LoVo (cell line): ENCODE measurements around the gene KRTAP15-1.

Experiments used
- DNase-seq: peaks from one replicate; pipeline ENCODE4 v3.0.0-alpha.2; 2016; ENCODE audit warnings: low spot score

KRTAP15-1 gene, protein sequence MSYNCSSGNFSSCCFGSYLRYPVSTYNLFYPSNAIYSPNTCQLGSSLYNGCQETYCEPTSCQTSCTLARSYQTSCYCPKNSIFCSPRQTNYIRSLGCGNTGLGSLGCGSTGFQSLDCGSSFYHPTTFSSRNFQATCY

DNA sequence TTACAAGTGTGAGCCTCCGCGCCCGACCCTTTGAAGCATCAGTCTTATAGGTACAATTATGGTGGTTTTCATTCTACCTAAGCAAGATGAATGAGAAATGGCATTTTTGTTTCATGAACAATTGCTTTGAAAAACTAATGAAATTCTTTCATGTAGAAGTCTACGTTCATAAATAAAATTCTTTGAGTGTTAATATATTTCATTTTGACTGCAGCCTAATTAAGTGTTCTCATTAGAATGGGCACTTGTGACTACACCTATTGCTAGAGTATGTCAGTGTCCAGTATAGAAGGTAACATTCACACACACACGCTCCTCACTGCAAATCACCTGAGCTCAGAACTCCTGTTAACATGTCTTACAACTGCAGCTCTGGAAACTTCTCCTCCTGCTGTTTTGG, at the start of gene KRTAP15-1:
Gene KRTAP15-1 (plus strand): TSS at position 301 of the 400 bp plus-strand sequence. CDS start 53 bp downstream, at position 354.
- DNase-seq = no peak

DNA sequence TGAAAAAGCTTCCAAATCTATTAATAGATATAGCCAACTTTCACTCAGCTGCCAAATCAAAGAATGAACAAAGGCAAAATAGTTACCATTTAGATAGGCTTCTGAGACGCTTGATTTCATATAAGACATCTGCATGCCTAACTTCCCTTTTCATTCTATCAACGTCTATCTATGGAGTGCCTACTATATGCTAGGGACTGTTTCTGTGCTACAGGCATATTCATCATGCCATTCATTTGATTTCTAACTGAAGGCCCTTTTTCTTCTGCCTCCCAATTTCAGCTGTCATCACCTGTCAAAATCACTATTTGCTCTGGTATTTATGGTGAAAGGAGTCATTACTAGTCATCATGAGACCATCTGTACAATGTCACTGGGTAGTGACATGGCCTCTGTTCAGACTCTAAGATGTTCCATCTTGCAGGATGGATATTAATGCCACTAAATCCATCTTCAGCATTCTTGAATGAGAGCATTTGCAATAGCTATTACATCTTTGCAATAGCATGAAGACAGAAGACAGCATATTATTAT, 48.5 kb upstream of the KRTAP15-1 start:
- DNase-seq = no peak

DNA sequence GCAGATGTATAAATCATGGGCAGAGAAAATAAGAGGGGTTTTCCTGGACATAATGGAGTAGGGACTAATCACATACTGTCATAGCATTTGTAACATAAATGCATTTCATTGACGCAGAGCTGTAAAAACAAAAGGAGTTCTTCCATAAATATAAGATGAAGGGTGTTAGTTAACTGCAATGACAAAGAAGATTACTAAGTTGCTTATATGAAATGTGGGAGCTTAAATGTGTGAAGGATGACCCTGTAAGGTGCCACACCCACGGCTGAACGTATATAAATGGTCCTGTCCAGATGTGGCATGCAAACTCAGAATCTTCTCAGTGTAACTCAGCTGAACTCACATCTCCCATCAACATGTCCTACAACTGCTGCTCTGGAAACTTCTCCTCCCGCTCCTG, 44.3 kb upstream of the KRTAP15-1 start, which contains the start of gene KRTAP13-1:
Gene KRTAP13-1 (plus strand): TSS at position 301 of the 400 bp plus-strand sequence. CDS start 56 bp downstream, at position 357.
- DNase-seq = no peak

DNA sequence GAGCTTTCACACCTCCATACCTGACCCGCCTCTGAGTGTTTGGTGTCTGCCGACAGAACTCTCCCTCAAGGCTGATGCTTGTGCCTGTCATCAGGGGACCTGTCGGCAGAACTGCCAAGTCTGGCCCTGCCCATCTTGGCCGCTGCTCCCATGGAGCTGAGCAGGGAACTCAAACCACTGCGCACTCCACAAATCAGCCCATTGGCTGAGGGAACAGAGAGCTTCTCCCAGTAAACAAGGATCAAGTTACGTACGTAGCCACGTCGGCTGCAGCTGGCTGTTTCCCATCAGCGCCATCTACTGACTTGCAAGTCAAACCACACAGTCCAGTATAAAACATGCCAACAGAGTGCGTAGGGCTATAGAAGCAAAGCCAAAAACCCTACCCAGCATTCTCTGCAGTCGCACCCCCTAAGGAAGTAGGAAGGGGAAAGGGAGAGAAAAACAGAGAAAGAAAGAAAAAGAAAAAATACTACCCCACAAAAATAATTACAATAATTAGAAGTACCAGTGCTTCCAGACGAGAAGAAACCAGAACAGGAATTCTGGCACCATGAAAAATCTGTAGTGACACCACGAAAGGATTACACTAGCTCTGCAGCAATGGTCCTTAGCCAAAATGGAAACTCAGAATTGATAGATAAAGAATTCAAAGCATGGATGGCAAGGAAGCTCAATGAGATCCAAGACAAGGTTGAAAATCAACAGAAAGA, 31.1 kb upstream of the KRTAP15-1 start:
- DNase-seq = peak; percentile 24

DNA sequence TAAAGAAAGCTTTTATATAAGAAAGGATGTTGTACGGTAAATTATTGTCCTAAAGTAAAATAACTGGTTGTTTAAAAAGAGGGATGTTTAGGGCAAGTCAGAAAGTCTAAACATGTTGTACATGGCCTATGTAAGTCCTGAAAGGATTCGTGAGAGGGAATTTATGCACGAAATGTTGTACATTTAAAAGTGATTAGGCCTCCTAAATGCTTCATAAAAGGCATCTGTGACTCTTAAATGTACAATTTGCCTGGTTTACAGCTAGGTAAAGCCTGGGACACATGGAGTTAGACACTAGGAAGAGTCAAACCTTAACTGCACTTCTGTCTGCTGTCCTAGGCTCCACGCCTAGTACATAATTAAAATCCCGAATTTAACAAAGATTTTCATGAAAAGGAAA, 24.1 kb upstream of the KRTAP15-1 start:
- no peak for DNase-seq

DNA sequence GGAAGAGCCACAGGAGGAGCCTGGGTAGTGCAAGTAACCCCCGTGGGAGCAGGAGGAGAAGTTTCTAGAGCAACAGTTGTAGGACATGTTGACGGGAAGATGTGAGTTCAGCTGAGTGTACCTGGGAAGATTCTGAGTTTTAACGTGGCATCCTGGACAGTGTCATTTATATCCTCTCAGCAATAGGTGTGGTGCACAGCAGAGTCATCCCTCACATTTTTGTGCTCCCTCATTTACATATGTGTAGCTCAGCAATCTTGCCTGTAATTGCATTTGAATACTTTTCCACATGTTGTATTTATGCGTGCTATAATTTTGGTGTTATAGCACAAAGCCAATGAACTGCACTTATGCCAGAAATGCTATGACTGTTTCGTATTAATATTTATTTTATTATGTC, 14.2 kb upstream of the KRTAP15-1 start, which contains the start of gene KRTAP13-3:
Gene KRTAP13-3 (minus strand): TSS at position 101 of the 400 bp plus-strand sequence. CDS start 14 bp downstream, at position 87.
- DNase-seq = no peak

DNA sequence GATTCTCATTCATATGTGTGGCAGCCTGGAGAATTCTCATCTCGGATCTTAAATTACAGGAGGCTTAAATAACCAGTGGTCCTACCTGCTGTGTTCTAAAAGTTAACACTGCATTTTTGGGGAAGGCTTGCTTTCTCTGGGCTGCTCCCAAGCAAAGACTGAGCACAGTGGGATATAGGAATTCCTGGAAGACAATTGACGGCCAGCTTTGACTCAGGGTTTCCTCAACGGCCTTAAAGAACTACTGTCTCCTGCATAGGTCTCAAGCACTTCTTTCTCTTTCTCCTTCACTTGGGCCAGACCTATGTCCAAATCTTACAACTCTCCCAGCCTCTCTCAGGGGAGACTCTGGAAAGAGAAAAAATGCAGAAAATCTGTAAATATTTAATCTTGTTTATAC, 13.3 kb upstream of the KRTAP15-1 start:
- no peak for DNase-seq

DNA sequence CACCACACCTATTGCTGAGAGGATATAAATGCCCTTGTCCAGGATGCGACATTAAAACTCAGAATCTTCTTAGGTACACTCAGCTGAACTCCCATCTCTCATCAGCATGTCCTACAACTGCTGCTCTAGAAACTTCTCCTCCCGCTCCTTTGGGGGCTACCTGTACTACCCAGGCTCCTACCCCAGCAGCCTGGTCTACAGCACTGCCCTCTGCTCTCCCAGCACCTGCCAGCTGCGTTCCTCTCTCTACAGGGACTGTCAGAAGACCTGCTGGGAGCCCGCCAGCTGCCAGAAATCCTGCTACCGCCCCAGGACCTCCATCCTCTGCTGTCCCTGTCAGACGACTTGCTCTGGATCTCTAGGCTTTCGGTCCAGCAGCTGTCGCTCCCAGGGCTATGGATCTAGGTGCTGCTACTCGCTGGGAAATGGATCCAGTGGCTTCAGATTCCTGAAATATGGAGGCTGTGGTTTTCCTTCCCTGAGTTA, 9.9 kb upstream of the KRTAP15-1 start, which contains the start of gene KRTAP13-4:
Gene KRTAP13-4 (plus strand): TSS at position 51 of the 486 bp plus-strand sequence. CDS start 56 bp downstream, at position 107.
- no peak for DNase-seq

DNA sequence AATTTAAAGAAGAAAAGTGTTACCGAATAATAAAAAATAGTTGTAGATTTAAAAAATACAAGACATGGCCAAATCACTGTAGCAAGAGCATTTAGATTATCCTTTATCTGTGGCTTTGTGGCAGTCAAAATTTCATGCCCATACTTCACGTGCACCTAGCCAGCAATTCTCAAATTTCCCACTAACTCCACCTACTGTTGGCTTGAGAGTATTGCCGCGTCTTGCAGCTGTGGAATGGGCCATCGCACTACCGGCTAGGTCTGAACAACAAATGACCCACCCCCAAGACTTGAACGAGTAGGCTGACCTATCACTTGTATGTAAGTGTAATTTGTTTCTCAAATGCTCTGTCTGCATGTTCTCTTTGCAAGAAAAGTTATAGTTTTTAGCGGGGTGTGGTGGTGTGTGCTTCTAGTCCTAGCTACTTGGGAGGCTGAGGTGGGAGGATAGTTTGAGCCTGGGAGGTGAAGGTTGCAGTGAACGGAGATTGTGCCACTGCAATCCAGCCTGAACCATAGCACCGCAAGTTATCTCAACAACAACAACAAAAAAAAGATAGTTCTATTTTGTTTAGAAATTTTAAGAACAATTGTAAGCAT, 5.9 kb upstream of the KRTAP15-1 start:
- peak; percentile 28 for DNase-seq

DNA sequence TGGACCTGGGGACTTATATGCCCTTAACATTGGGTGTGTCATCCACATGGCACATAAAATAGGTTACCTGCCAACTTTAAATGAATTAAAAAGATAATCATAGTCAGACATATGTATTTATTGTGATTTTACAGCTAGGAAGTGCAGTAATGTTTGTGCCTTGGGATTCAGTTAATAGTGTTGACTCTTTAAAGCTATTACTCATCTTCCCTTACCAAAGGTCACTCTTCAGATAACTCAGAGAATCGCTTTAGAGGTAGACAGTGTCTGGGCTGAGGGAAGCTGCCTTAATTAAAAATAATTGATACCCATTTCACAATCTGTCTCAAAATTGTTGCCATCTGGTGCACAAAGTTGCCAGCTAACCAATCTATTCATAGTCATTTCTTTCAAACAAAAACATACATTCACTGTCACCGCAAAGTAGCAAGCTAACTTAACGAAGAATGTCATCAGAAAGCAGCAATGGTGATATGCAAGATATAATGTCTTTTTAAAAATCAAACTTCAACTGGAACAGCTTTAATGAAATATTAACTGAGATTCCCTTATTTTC, 3.0 kb upstream of the KRTAP15-1 start:
- DNase-seq = no peak

DNA sequence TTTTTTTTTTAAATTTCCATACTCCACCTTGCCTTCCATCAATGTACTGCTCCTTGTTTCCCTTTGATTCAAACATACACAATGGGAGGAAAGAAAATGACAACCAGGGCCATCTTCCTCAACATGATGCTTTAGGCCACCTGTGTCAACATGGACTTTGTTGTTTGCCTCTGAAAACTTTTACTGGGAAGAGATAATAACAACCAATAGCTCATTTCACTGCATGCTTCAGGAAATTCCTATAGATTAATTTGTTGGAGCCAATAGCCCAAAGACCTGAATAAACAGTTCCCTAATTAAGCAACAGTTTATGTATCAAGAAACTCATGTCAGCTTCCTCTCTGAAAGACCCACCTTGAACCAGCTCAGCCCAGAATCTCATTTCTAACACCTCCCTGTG, 3.2 kb downstream of the KRTAP15-1 start:
- DNase-seq = no peak

DNA sequence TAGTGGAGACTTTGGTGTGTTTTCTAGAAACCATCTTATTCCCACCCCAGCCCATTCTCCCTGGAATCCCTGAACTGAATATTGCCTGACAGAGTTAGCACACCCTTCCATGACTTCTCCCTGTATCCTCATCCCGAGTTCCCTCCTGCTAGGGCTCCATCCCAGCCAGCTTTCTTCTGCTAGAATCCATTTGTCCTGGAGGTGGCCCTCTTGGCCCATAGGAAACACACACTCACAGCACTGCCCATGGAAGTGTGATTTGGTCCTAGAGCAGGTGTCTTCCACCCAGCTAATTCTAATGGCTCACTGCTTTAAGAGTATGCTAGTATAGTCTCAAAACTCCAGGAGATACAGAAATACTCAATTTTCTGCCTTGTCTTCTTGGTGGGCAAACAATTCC, 4.1 kb downstream of the KRTAP15-1 start:
- no peak for DNase-seq

DNA sequence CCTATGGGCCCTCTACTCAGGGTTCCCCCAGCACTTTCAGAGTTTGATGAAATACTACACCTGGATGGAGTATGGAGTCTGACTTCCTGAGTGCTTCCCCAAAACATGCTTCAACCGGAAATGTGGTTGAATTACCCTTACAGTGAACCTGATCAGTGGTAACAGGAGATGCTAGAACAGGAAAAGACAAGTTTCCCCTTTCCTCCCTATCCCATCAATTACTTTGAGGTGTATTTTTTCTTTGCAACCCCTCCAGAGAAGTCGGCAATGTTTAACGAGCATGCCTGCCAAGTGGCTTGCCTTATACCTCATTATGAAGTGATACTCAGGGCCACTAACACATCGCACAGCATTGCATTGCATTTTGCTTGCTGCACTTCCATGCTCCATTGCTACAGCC, 7.0 kb downstream of the KRTAP15-1 start:
- DNase-seq = no peak

DNA sequence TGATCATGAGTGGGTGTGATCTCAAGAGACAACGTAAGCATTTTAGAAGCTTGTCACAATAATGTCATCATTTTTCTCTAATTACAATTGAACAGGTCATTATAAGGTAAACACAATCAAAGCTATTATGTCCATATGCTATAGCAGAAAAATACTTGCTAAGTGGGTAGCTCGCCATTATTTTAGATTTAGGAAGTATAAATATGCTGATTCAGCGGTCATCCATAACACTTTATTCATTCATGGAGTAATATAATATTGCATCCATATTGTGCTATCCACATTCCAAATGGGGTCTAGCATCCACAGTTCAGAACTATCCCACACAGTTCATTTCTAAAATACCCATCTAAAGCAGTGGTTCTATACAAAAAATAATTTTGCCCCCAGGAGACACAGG, 8.4 kb downstream of the KRTAP15-1 start:
- no peak for DNase-seq

DNA sequence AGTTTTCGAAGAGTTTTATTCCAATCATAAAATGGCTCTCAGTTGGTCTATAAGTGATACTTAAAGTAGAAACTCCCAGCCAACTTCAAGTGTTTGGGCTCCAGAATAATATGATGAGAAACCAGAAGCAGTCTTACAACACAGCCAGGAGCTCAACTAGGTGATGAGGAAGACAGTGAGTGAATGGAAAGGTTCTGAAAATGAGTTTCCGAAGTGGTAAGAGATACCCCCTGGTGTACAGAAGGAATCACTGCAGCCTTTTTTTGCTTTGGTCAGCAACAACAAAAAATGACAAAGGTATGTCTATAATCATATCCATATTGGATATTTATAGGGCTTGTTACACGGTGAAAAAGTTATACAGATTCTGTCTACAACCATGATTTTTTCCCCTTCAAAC, 23.6 kb downstream of the KRTAP15-1 start:
- no peak for DNase-seq

DNA sequence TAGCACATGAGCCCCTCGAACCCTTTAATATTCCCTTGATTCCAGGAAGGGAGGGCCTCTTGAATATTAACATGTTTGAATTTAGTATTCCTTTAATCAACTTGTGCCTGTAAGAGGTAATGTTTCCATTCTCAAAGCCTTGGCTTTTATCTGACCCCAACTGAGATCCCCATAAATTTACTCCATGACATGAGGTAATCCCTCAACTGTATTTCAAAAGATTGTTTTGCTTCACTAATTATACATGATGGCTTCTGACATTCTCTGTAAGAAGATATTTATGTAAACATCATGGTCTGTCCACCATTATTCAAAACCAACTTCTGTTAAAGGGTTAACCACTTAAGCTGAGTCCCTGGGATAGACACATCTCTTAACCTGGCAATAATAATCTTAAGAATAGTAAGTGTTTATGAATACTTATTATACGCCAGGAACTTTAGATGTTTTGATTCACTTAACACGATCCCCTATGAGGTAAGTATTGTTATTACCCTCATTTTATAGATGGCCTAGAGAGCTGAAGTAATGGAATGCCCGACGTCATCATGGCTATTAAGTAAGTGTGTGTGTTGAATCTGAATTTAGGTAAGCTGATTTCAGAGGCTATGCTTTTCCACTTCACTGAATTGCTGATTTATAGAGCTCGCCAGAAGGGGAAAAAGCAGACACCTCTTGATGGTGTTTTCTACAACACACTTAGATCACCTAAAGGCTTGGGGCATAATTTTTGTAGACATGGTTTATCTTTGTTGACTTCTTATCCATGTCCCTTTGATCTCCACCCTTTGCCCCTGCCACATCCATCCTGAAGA, 29.0 kb downstream of the KRTAP15-1 start:
- no peak for DNase-seq

DNA sequence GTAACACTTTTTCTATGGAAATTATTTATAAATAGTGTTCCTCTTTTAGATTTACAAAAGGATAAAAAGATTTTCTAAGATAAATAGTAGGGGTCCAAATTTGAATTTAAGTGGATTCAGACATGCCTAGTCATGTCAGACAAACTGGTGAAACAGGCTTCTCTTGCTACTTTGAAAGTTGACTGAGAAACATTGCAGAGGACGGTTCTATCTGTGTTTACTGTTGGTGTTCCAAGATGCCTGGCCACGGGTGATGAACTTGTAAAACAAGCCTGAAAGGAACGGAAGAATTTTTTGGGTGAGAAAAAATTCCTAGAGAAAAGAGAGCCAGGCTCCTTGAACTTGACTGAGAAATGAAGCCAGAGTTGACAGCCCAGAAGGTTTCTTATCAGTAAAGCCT, 37.9 kb downstream of the KRTAP15-1 start:
- no peak for DNase-seq

DNA sequence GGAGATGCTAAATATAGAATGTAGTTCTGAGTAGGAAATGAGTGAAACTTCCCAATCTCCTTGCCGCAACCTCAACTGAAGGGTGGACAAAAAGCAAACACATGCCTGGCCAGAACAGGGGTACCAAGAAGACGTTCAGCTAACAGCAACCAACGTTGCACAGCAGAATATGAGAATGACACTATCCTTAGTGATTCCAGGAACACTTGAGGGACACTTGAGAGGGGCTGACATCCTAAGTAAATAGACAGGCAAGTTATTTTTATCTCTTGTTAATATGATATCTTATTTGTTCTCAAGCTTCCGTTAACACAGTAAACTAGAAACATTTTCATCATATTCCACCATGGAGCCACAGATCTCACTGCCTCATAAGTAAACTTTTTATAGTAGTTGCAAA, 39.2 kb downstream of the KRTAP15-1 start:
- no peak for DNase-seq

DNA sequence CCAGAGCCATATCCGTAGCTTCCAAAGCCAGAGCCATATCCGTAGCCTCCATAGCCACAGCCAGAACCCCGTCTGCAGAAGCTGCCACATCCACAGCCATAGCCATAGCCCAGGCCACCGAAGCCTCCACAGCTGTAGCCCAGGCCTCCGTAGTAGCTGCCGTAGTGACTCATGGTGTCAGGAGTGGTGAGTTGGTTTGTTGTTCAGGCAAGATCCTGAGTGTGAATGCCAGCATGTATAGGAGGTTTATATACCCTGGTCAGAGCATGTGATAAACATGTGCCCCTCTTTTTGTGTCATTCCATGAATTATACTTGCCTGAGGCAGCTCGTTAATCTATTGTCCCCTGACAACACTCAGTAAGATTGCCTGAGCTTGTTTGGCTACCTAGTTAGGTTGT, 40.1 kb downstream of the KRTAP15-1 start, which contains the start of gene KRTAP19-1:
Gene KRTAP19-1 (minus strand): TSS at position 223 of the 400 bp plus-strand sequence. CDS start 50 bp downstream, at position 173.
- DNase-seq = no peak

DNA sequence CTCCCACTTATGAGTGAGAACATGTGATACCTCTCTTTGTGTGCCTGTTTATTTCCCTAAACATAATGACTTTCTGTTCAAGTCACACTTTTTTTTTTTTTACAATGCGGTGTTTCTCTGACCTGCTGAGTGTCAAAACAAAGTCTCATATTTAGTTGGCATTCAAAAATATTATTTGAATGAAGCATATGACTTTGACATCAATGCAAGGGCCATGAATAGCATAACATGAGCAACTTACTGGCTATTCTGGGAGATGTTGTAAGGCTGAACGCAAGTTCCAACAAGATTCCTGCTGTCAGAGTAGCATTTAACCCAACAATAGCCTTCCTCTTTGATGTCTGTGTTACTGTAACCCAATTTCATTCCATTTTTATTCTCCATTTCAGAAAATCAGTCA, 42.1 kb downstream of the KRTAP15-1 start:
- DNase-seq = no peak

DNA sequence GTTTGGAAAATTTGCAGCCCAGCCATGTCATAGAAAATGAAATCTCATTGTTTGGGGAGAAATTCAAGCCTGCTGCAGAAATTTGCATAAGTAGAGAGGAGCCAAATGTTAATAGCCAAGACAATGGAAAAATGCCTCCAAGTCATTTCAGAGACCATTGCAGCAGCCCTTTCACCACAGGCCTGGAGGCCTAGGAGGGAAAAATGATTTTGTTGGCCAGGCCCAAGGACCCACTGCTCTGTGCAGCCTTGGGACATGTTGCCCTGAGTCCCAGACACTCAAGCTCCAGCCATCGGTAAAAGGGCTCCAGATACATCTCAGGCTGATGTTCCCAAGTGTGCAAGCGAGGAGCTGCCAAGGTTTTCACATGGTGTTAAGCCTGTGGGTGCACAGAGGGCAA, 46.1 kb downstream of the KRTAP15-1 start:
- DNase-seq = no peak
